GM18505 (cell line): ENCODE results near the gene VSTM1.
"Not testable (repeated sequence)": the region's sequence is repeated elsewhere in the genome, so short reads cannot be mapped to it uniquely, and the experiment has no call there.

Experiments
- ATAC-seq: cut with Tn5 transposase; IDR thresholded peaks from one replicate; pipeline ENCODE4 v1.9.1; 2021; ENCODE audit not compliant: unreplicated experiment
- POLR2A ChIP-seq: IDR thresholded peaks from 4 replicates; pipeline ENCODE4 v1.6.1; 2011; ENCODE audit warnings: borderline replicate concordance; ENCODE audit not compliant: insufficient read depth, insufficient read length; ENCODE audit errors: extremely low read depth

VSTM1 gene

DNA sequence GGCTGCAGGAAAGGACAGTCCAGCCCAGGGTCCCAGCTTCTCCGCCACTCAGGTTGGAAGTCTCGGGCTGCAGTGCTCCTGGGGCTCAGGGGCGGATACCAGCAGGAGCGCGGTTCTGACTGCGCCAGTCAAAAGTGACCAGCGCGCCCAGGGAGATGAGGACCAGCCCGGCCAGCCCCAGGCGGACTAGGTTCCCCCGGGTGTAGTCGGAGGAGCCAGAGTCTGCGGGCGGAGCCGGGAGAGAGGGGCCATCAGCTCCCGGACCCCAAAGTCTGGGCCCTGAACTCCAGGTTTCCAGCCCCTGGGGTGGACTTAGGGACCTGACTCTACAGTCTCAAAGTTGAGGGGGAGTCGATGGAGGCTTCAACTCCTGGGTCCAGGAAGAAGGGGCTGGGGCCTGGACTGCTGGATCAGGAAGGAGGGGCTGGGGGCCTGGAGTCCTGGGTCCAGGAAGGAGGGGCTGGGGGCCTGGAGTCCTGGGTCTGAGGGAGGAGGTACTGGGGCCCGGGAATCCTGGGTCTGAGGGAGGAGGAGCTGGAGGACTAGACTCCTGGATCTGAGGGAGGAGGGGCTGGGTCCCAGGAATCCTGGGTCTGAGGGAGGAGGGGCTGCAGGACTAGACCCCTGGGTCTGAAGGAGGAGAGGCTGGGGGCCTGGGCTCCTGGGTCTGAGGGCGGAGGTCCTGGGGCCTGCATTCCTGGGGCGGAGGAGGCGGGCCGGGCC, 31.6 kb upstream of the VSTM1 start:
- no peak for TF ChIP-seq POLR2A
- no peak for ATAC-seq

GRCh38 chr19:54094426-54095000, 30.8 kb upstream of the VSTM1 start:
- TF ChIP-seq POLR2A, result no peak

DNA sequence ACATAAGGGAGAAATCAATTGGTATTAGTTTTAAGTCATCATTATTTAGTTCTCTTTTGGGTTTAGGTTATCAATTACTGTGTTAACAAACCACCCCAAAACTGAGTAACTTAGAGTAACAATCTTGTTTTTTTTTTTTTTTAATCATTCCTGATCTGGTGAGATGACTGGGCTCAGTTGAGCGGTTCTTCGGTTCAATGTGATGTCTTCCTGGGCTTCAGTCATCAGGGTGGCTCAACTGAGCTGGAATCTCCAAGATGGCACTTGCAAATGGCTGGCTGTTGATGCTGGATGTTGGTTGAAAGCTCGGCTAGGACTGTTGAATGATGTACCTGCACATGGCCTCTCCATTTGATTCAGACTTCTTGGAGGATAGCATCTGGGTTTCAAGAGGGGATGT, 20.7 kb upstream of the VSTM1 start:
- no peak for ATAC-seq
- TF ChIP-seq POLR2A, result no peak

More at GRCh38 chr19:54094426-54095000, 30.8 kb upstream of the VSTM1 start:
- no peak for ATAC-seq

DNA sequence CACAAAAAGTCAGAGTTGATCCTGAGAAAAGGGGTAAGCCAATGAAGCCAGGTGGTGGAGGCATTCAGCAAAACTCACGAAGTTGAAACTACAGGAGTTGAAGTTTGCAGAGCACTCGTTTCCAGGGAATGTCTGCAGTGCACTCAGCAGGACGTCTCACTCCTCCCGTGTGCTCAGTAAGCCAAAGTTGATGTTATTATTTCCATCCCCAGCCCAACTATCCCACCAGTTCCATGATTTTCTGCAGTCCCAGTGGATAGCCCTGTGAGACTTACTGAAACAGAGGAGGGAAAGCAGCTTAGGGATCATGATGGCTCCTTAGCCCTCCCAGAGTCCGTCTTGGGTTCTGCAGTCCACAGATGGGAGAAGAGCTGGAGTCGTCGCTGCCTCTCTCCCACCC, 17.3 kb upstream of the VSTM1 start, which contains the start of gene TARM1:
Gene TARM1, minus strand, starts transcription at position 334 of the 400 bp plus-strand sequence. Its CDS starts 25 bp downstream, at position 309.
- no peak for TF ChIP-seq POLR2A
- no peak for ATAC-seq

DNA sequence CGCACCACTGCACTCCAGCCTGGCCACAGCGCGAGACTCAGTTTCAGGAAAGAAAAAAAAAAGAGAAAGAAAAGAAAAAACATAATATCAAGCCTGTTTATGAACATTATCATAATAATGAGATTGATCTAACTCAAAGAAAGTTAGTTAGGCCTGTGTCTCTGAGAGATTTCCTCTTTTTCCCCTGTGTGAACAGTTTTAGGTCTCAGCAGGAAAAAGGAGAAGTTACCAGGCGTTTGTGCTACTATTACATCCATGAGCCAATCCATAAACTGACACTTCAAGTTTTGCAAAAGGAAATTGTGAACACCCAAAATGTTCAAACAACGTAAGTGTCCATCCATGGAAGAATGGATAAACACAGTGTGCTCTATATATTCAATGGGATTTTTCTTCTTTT, 13.6 kb upstream of the VSTM1 start:
- no peak for TF ChIP-seq POLR2A
- no peak for ATAC-seq

DNA sequence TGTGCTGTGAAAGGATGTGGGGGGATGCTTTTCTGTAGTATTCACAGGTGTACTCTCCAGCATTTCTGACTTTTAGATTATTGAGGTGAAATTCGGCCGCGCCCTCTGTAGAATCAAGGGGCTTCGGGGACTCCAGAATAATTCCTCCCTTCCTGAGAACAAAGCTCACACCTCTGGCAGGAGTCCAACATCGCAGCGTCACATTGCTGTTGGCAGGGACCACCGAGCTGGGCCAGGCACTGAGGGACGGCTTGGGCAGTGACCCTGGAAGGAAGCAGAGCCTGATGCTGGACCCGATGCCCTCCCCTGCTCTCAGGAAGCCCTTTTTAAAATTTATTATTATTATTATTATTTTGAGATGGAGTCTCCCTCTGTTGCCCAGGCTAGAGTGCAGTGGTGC, 11.2 kb upstream of the VSTM1 start:
- ATAC-seq, result no peak
- no peak for TF ChIP-seq POLR2A

GRCh38 chr19:54073829-54074228, 10.1 kb upstream of the VSTM1 start:
- no peak for ATAC-seq
- TF ChIP-seq POLR2A, result no peak

- ATAC-seq, result no peak
- TF ChIP-seq POLR2A, result no peak
Observed at GRCh38 chr19:54069470-54069869, 5.8 kb upstream of the VSTM1 start.

DNA sequence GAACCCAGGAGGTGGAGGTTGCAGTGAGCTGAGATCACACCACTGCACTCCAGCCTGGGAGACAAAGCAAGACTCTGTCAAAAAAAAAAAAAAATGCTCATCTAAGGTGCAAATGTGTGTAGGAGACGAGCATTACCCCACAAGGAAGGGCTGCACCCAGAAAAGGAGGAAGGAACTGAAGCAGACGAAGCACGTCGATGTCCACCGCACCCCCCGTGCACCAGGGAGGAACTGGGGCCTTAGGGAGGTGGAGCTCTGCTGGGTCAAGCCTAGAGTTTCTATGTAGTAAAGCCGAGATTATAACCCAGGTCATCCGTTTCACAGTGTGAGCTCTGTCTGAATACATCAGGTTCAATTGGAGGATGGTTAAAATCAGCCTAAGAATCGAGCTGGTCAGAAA, 1.1 kb downstream of the VSTM1 start:
- TF ChIP-seq POLR2A, result no peak
- ATAC-seq, result no peak

DNA sequence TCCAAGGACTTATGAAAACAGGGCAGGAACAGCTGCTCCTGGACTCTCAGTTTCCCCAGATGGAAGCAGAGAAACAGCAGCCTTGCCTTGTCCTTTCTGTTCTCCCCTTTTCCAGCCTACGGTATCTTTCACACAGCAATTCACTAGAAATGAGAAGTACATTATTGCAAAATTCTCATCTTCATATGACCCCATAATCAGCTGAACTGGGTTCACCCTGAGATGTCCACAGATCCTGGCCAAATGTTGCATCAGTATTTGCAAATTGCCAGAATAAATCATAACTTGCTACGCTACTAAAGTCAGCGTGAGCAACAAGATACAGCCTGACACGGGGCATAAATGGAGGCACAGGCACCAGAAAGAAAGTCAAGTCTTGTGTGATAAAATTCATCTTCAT, 16.1 kb downstream of the VSTM1 start:
- ATAC-seq, result no peak
- TF ChIP-seq POLR2A, result no peak

DNA sequence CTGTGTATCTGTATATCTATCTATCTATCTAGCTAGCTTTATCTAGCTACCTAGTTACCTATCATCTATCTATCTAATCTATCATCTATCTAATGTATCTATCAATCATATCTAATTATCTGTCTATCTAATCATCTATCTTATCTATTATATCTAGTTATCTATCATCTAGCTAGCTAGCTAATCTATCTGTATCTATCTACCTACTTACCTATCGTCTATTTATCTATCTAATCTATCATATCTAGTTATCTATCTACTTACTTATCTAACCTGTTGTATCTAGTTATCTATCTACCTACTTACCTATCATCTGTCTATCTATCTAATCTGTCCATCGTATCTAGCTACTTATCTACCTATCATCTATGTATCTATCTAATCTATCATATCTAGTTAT, 17.9 kb downstream of the VSTM1 start:
- no peak for ATAC-seq
- TF ChIP-seq POLR2A, result no peak

- no peak for ATAC-seq
- TF ChIP-seq POLR2A, result no peak
Observed at GRCh38 chr19:54042989-54043388, 20.7 kb downstream of the VSTM1 start.

GRCh38 chr19:54041969-54042606, 21.6 kb downstream of the VSTM1 start:
- ATAC-seq, result no peak

GRCh38 chr19:54040003-54040402, 23.7 kb downstream of the VSTM1 start:
- ATAC-seq, result no peak

More at GRCh38 chr19:54041969-54042606, 21.6 kb downstream of the VSTM1 start:
- TF ChIP-seq POLR2A, result no peak

GRCh38 chr19:54036542-54036941, 27.2 kb downstream of the VSTM1 start:
- ATAC-seq, result not testable (repeated sequence)

More at GRCh38 chr19:54040003-54040402, 23.7 kb downstream of the VSTM1 start:
- TF ChIP-seq POLR2A, result no peak
